HepG2 (cell line): ENCODE measurements around the gene DUSP12. TPM values are rescaled to one million over a fixed set of nuclear protein-coding genes. Genes with fewer than 3 reads are reported as not detected.

Experiments used
- AHR ChIP-seq: IDR thresholded peaks from 2 replicates; pipeline ENCODE4 v1.6.1; 2018; ENCODE audit warnings: missing genetic modification reagents, missing compliant biosample characterization
- FOXP1 ChIP-seq, 2 experiments: fragments of 450-650 bp in 1 of 2; IDR thresholded peaks; 2 replicates each; pipeline ENCODE4 v1.6.1; 2017 to 2018; ENCODE audit warnings: antibody characterized with exemption in 1 of 2
- GZF1 ChIP-seq: sonication (generic); formaldehyde crosslinking; IDR thresholded peaks from 2 replicates; pipeline ENCODE4 v1.5.1; 2020; ENCODE audit warnings: mild to moderate bottlenecking, missing genetic modification reagents
- IKZF4 ChIP-seq: sonication (generic); formaldehyde crosslinking; IDR thresholded peaks from 2 replicates; pipeline ENCODE4 v1.5.1; 2020; ENCODE audit warnings: borderline replicate concordance, mild to moderate bottlenecking, low read depth, missing genetic modification reagents; ENCODE audit errors: not compliant biosample characterization
- MAF1 ChIP-seq: sonication (generic); formaldehyde crosslinking; IDR thresholded peaks from 2 replicates; pipeline ENCODE4 v1.5.0; 2020; ENCODE audit warnings: missing genetic modification reagents, borderline replicate concordance
- MATR3 ChIP-seq: sonication (generic); formaldehyde crosslinking; IDR thresholded peaks from 2 replicates; pipeline ENCODE4 v1.4.0; 2020; ENCODE audit warnings: missing genetic modification reagents
- MIER3 ChIP-seq: IDR thresholded peaks from 2 replicates; pipeline ENCODE4 v1.6.1; 2016; ENCODE audit warnings: missing compliant biosample characterization, borderline replicate concordance
- MXI1 ChIP-seq: IDR thresholded peaks from 3 replicates; pipeline ENCODE4 v1.6.1; 2012; ENCODE audit warnings: low read depth, low read length, inconsistent platforms, borderline replicate concordance
- NR2F2 ChIP-seq: IDR thresholded peaks from 2 replicates; pipeline ENCODE4 v1.6.1; 2012; ENCODE audit warnings: low read depth, inconsistent platforms, borderline replicate concordance
- PAF1 ChIP-seq: IDR thresholded peaks from 2 replicates; pipeline ENCODE4 v1.6.1; 2016; ENCODE audit warnings: missing genetic modification reagents, missing compliant biosample characterization
- PCBP2 ChIP-seq: fragments of 200-400 bp; formaldehyde crosslinking; optimal IDR thresholded peaks from 2 replicates; pipeline ENCODE3; 2018; ENCODE audit warnings: low read length, low read depth; ENCODE audit not compliant: poor library complexity, severe bottlenecking
- PHF20 ChIP-seq: sonication (generic); formaldehyde crosslinking; IDR thresholded peaks from 2 replicates; pipeline ENCODE4 v1.5.0; 2020; ENCODE audit warnings: mild to moderate bottlenecking, missing genetic modification reagents
- RFX1 ChIP-seq: fragments of 450-650 bp; IDR thresholded peaks from 2 replicates; pipeline ENCODE4 v1.6.1; 2017
- YY1 ChIP-seq: IDR thresholded peaks from 2 replicates; pipeline ENCODE4 v1.6.1; 2011; ENCODE audit warnings: low read length, low read depth, moderate library complexity, mild to moderate bottlenecking; ENCODE audit not compliant: insufficient read depth, insufficient replicate concordance
- ZMAT3 ChIP-seq: sonication (generic); formaldehyde crosslinking; conservative IDR thresholded peaks from 2 replicates; pipeline ENCODE4 v1.7.0; 2021; ENCODE audit warnings: missing genetic modification reagents
- ZNF746 ChIP-seq: sonication (generic); formaldehyde crosslinking; IDR thresholded peaks from 2 replicates; pipeline ENCODE4 v1.8.0; 2022; ENCODE audit warnings: mild to moderate bottlenecking, missing genetic modification reagents
- ZSCAN31 ChIP-seq: sonication (generic); formaldehyde crosslinking; IDR thresholded peaks from 2 replicates; pipeline ENCODE4 v1.5.0; 2020; ENCODE audit warnings: low read depth, mild to moderate bottlenecking, missing genetic modification reagents
- polyA plus RNA-seq, 8 experiments: library from polyadenylated mRNA; depleted of rRNA in 3 of 8; stranded (reverse) in 7 of 8; unstranded in 1 of 8; fragments of >200 nt; fragmentation: Illumina TruSeq in 4 of 8; extraction: Trizol in 4 of 8; gene quantifications; 2 replicates each; pipeline versions ENCODE4 v1.2.1 to v1.2.3, GENCODE V29; 2011 to 2016; ENCODE audit warnings: low read depth in 4 of 8, missing spikeins in 1 of 8, mixed read lengths in 1 of 8; ENCODE audit not compliant: insufficient read depth in 1 of 8
- total RNA-seq, 5 experiments: library from RNA; depleted of rRNA; stranded (reverse); fragments of >200 nt; fragmentation: Illumina TruSeq; extraction: Trizol; gene quantifications; 2 replicates each; pipeline ENCODE4 v1.2.3, GENCODE V29; 2016; ENCODE audit warnings: low read depth in 1 of 5
- TF ChIP-seq, protein P1 (sequence below): IDR thresholded peaks from 2 replicates; pipeline ENCODE4 v1.6.1; 2016; ENCODE audit warnings: missing compliant biosample characterization, missing genetic modification reagents, borderline replicate concordance
- TF ChIP-seq, protein P2 (sequence below): sonication (generic); formaldehyde crosslinking; IDR thresholded peaks from 2 replicates; pipeline ENCODE4 v1.8.1; 2023; ENCODE audit warnings: mild to moderate bottlenecking, missing genetic modification reagents
- TF ChIP-seq, protein P3 (sequence below): sonication (generic); formaldehyde crosslinking; IDR thresholded peaks from 2 replicates; pipeline ENCODE4 v1.5.0; 2020; ENCODE audit warnings: missing genetic modification reagents
- TF ChIP-seq, protein P4 (sequence below): sonication (generic); formaldehyde crosslinking; IDR thresholded peaks from 2 replicates; pipeline ENCODE4 v1.4.0; 2020; ENCODE audit warnings: missing genetic modification reagents, borderline replicate concordance

The DUSP12 gene
- total and polyA plus RNA-seq, 2 of the 13 experiments (the other 11 are each of a cell fraction or from before 2014, with no cell fraction given) = 36.7 to 37.1 TPM

DNA sequence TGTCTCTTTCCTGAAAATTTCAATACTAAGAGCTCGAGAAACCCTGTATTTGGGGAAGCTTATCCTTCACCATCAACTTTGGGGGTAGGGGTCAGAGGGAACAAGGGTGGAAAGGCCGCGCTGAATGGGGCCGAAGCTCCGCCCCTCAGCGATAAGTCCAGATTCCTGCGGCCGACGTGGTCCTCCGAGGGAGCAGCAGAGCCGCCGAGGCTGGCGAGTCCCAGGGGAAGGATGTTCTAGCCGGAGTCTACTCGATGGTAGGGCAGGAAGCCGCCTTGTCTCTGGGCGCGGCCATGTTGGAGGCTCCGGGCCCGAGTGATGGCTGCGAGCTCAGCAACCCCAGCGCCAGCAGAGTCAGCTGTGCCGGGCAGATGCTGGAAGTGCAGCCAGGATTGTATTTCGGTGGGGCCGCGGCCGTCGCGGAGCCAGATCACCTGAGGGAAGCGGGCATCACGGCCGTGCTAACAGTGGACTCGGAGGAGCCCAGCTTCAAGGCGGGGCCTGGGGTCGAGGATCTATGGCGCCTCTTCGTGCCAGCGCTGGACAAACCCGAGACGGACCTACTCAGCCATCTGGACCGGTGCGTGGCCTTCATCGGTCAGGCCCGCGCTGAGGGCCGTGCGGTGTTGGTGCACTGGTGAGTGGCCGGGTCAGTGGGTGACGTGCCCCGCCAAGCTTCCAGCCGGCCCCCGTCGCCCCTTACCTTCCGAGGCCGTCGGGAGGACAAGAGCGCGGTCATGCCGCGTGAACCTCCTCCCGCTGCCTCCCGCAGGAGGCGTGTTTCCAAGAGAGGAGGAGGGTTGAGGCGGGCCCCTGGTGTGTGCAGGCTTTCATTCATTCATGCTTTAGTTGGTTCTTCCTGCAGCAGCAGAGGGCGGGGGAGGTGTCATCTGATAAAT is at the start of gene DUSP12 (continued):
- TF ChIP-seq, protein P1, sequence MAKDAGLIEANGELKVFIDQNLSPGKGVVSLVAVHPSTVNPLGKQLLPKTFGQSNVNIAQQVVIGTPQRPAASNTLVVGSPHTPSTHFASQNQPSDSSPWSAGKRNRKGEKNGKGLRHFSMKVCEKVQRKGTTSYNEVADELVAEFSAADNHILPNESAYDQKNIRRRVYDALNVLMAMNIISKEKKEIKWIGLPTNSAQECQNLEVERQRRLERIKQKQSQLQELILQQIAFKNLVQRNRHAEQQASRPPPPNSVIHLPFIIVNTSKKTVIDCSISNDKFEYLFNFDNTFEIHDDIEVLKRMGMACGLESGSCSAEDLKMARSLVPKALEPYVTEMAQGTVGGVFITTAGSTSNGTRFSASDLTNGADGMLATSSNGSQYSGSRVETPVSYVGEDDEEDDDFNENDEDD (CRISPR knock-in tag) = peak; percentile 82
- TF ChIP-seq YY1 = peak; percentile 97
- TF ChIP-seq MXI1 = peak; percentile 47; the same call in 1 of the 3 replicates
- peak; percentile 91; the same call in 1 of the 2 replicates for TF ChIP-seq ZSCAN31 (CRISPR knock-in tag)
- no peak for TF ChIP-seq ZNF746 (CRISPR knock-in tag)
- TF ChIP-seq, protein P2, sequence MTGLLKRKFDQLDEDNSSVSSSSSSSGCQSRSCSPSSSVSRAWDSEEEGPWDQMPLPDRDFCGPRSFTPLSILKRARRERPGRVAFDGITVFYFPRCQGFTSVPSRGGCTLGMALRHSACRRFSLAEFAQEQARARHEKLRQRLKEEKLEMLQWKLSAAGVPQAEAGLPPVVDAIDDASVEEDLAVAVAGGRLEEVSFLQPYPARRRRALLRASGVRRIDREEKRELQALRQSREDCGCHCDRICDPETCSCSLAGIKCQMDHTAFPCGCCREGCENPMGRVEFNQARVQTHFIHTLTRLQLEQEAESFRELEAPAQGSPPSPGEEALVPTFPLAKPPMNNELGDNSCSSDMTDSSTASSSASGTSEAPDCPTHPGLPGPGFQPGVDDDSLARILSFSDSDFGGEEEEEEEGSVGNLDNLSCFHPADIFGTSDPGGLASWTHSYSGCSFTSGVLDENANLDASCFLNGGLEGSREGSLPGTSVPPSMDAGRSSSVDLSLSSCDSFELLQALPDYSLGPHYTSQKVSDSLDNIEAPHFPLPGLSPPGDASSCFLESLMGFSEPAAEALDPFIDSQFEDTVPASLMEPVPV (CRISPR knock-in tag) = no peak; the same call in 1 of the 2 replicates
- peak; percentile 95 for TF ChIP-seq PHF20
- TF ChIP-seq IKZF4 (CRISPR knock-in tag) = no peak
- TF ChIP-seq, protein P3, sequence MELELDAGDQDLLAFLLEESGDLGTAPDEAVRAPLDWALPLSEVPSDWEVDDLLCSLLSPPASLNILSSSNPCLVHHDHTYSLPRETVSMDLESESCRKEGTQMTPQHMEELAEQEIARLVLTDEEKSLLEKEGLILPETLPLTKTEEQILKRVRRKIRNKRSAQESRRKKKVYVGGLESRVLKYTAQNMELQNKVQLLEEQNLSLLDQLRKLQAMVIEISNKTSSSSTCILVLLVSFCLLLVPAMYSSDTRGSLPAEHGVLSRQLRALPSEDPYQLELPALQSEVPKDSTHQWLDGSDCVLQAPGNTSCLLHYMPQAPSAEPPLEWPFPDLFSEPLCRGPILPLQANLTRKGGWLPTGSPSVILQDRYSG (CRISPR knock-in tag) = no peak
- TF ChIP-seq NR2F2 = peak; percentile 26; the same call in 1 of the 2 replicates
- TF ChIP-seq MIER3 (CRISPR knock-in tag) = peak; percentile 60; the same call in 1 of the 2 replicates
- no peak for TF ChIP-seq MATR3
- no peak for TF ChIP-seq PCBP2
- TF ChIP-seq AHR (CRISPR knock-in tag) = no peak
- TF ChIP-seq FOXP1 (IDR thresholded peaks at IDR 0.05) = no peak
- no peak for TF ChIP-seq FOXP1 (CRISPR knock-in tag; IDR thresholded peaks at IDR 0.05)
- TF ChIP-seq, protein P4, sequence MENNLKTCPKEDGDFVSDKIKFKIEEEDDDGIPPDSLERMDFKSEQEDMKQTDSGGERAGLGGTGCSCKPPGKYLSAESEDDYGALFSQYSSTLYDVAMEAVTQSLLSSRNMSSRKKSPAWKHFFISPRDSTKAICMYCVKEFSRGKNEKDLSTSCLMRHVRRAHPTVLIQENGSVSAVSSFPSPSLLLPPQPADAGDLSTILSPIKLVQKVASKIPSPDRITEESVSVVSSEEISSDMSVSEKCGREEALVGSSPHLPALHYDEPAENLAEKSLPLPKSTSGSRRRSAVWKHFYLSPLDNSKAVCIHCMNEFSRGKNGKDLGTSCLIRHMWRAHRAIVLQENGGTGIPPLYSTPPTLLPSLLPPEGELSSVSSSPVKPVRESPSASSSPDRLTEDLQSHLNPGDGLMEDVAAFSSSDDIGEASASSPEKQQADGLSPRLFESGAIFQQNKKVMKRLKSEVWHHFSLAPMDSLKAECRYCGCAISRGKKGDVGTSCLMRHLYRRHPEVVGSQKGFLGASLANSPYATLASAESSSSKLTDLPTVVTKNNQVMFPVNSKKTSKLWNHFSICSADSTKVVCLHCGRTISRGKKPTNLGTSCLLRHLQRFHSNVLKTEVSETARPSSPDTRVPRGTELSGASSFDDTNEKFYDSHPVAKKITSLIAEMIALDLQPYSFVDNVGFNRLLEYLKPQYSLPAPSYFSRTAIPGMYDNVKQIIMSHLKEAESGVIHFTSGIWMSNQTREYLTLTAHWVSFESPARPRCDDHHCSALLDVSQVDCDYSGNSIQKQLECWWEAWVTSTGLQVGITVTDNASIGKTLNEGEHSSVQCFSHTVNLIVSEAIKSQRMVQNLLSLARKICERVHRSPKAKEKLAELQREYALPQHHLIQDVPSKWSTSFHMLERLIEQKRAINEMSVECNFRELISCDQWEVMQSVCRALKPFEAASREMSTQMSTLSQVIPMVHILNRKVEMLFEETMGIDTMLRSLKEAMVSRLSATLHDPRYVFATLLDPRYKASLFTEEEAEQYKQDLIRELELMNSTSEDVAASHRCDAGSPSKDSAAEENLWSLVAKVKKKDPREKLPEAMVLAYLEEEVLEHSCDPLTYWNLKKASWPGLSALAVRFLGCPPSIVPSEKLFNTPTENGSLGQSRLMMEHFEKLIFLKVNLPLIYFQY = no peak; the same call in 1 of the 2 replicates
- TF ChIP-seq MAF1 (CRISPR knock-in tag) = no peak
- TF ChIP-seq RFX1 = no peak
- TF ChIP-seq ZMAT3 (CRISPR knock-in tag) = no peak
- peak; percentile 83; the same call in 1 of the 2 replicates for TF ChIP-seq GZF1 (CRISPR knock-in tag)
- TF ChIP-seq PAF1 (CRISPR knock-in tag) = no peak
